ENCODE results near the gene FOXP2.

Gene FOXP2

GRCh38 chr7:114718861-114719260 is 304.2 kb downstream of the FOXP2 start:
- ATAC-seq = no peak
- TF ChIP-seq, protein P1, sequence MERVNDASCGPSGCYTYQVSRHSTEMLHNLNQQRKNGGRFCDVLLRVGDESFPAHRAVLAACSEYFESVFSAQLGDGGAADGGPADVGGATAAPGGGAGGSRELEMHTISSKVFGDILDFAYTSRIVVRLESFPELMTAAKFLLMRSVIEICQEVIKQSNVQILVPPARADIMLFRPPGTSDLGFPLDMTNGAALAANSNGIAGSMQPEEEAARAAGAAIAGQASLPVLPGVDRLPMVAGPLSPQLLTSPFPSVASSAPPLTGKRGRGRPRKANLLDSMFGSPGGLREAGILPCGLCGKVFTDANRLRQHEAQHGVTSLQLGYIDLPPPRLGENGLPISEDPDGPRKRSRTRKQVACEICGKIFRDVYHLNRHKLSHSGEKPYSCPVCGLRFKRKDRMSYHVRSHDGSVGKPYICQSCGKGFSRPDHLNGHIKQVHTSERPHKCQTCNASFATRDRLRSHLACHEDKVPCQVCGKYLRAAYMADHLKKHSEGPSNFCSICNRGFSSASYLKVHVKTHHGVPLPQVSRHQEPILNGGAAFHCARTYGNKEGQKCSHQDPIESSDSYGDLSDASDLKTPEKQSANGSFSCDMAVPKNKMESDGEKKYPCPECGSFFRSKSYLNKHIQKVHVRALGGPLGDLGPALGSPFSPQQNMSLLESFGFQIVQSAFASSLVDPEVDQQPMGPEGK (CRISPR knock-in tag; IDR thresholded peaks at IDR 0.05; ENCODE audit: borderline replicate concordance) = no peak
- no peak for TF ChIP-seq PPARA (CRISPR knock-in tag; IDR thresholded peaks at IDR 0.05; ENCODE audit: borderline replicate concordance)
- TF ChIP-seq ZNF70 (CRISPR knock-in tag; IDR thresholded peaks at IDR 0.05) = no peak
- TF ChIP-seq CSRNP3 (CRISPR knock-in tag; IDR thresholded peaks at IDR 0.05) = no peak
- no peak for TF ChIP-seq ZFP3 (CRISPR knock-in tag; IDR thresholded peaks at IDR 0.05)
- TF ChIP-seq GLIS3 (CRISPR knock-in tag; IDR thresholded peaks at IDR 0.05) = no peak
- TF ChIP-seq ZC3H10 (CRISPR knock-in tag; IDR thresholded peaks at IDR 0.05) = no peak
- TF ChIP-seq BACH2 (CRISPR knock-in tag; IDR thresholded peaks at IDR 0.05; ENCODE audit: borderline replicate concordance) = no peak

- no peak for ATAC-seq
- no peak for TF ChIP-seq CSRNP3 (CRISPR knock-in tag; IDR thresholded peaks at IDR 0.05)
- TF ChIP-seq, protein P2, sequence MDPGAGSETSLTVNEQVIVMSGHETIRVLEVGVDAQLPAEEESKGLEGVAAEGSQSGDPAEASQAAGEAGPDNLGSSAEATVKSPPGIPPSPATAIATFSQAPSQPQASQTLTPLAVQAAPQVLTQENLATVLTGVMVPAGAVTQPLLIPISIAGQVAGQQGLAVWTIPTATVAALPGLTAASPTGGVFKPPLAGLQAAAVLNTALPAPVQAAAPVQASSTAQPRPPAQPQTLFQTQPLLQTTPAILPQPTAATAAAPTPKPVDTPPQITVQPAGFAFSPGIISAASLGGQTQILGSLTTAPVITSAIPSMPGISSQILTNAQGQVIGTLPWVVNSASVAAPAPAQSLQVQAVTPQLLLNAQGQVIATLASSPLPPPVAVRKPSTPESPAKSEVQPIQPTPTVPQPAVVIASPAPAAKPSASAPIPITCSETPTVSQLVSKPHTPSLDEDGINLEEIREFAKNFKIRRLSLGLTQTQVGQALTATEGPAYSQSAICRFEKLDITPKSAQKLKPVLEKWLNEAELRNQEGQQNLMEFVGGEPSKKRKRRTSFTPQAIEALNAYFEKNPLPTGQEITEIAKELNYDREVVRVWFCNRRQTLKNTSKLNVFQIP (CRISPR knock-in tag; IDR thresholded peaks at IDR 0.05; ENCODE audit: borderline replicate concordance, low read depth) = no peak
- TF ChIP-seq ZNF565 (CRISPR knock-in tag; conservative IDR thresholded peaks at IDR 0.05; ENCODE audit: low read depth) = no peak
- no peak for TF ChIP-seq ESRRG (CRISPR knock-in tag; IDR thresholded peaks at IDR 0.05)
- TF ChIP-seq SNAI2 (CRISPR knock-in tag; IDR thresholded peaks at IDR 0.05) = no peak
- TF ChIP-seq BACH2 (CRISPR knock-in tag; IDR thresholded peaks at IDR 0.05; ENCODE audit: borderline replicate concordance) = no peak
- no peak for TF ChIP-seq GLIS3 (CRISPR knock-in tag; IDR thresholded peaks at IDR 0.05)
- no peak for TF ChIP-seq PPARA (CRISPR knock-in tag; IDR thresholded peaks at IDR 0.05; ENCODE audit: borderline replicate concordance)
- TF ChIP-seq TOX (CRISPR knock-in tag; IDR thresholded peaks at IDR 0.05; ENCODE audit: borderline replicate concordance) = no peak
- TF ChIP-seq CSDC2 (CRISPR knock-in tag; IDR thresholded peaks at IDR 0.05) = no peak
- TF ChIP-seq ZNF70 (CRISPR knock-in tag; IDR thresholded peaks at IDR 0.05) = no peak
- no peak for TF ChIP-seq ZNF8 (CRISPR knock-in tag; IDR thresholded peaks at IDR 0.05)
- no peak for TF ChIP-seq ZC3H10 (CRISPR knock-in tag; IDR thresholded peaks at IDR 0.05)
- TF ChIP-seq ZFP30 (CRISPR knock-in tag; IDR thresholded peaks at IDR 0.05) = no peak
- TF ChIP-seq TCF4 (CRISPR knock-in tag; IDR thresholded peaks at IDR 0.05; ENCODE audit: borderline replicate concordance) = no peak
- TF ChIP-seq, protein P1 (CRISPR knock-in tag; IDR thresholded peaks at IDR 0.05; ENCODE audit: borderline replicate concordance) = no peak
These were observed 306.1 kb downstream of the FOXP2 start for GRCh38 chr7:114720725-114721124.

DNA sequence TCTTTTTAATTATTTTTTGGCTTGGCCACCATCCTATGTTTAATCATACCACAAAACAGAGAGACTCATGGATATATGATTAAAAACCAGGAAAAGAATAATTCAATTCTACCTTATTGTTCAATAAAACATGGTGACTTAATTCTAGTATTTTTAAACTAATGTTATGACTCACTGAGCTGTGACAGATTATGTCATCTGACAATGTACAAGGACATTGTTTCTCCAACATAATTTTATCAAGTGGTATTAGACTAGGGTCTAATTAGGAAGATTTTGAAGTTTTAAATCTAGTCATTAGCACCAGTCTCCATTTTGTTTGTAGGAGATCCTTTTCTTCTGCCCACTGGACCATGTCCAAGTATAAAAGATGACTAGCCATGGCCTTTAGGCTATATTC is 307.9 kb downstream of the FOXP2 start:
- ATAC-seq = no peak
- TF ChIP-seq, protein P3, sequence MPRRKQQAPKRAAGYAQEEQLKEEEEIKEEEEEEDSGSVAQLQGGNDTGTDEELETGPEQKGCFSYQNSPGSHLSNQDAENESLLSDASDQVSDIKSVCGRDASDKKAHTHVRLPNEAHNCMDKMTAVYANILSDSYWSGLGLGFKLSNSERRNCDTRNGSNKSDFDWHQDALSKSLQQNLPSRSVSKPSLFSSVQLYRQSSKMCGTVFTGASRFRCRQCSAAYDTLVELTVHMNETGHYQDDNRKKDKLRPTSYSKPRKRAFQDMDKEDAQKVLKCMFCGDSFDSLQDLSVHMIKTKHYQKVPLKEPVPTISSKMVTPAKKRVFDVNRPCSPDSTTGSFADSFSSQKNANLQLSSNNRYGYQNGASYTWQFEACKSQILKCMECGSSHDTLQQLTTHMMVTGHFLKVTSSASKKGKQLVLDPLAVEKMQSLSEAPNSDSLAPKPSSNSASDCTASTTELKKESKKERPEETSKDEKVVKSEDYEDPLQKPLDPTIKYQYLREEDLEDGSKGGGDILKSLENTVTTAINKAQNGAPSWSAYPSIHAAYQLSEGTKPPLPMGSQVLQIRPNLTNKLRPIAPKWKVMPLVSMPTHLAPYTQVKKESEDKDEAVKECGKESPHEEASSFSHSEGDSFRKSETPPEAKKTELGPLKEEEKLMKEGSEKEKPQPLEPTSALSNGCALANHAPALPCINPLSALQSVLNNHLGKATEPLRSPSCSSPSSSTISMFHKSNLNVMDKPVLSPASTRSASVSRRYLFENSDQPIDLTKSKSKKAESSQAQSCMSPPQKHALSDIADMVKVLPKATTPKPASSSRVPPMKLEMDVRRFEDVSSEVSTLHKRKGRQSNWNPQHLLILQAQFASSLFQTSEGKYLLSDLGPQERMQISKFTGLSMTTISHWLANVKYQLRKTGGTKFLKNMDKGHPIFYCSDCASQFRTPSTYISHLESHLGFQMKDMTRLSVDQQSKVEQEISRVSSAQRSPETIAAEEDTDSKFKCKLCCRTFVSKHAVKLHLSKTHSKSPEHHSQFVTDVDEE (CRISPR knock-in tag; IDR thresholded peaks at IDR 0.05) = no peak
- no peak for TF ChIP-seq ZNF565 (CRISPR knock-in tag; conservative IDR thresholded peaks at IDR 0.05; ENCODE audit: low read depth)
- no peak for TF ChIP-seq ZFP30 (CRISPR knock-in tag; IDR thresholded peaks at IDR 0.05)
- TF ChIP-seq PPARA (CRISPR knock-in tag; IDR thresholded peaks at IDR 0.05; ENCODE audit: borderline replicate concordance) = no peak
- TF ChIP-seq SNAI2 (CRISPR knock-in tag; IDR thresholded peaks at IDR 0.05) = no peak
- no peak for TF ChIP-seq CSRNP3 (CRISPR knock-in tag; IDR thresholded peaks at IDR 0.05)
